GM21528 (cell line): ENCODE data around the gene VPS37B.

Experiments used
- ATAC-seq: cut with Tn5 transposase; IDR thresholded peaks from one replicate; pipeline ENCODE4 v1.9.1; 2021; ENCODE audit warnings: mild to moderate bottlenecking, moderate library complexity; ENCODE audit not compliant: unreplicated experiment, low FRiP score

The VPS37B gene

GRCh38 chr12:122855071-122855829, 40.7 kb downstream of the VPS37B start:
- ATAC-seq = no peak

DNA sequence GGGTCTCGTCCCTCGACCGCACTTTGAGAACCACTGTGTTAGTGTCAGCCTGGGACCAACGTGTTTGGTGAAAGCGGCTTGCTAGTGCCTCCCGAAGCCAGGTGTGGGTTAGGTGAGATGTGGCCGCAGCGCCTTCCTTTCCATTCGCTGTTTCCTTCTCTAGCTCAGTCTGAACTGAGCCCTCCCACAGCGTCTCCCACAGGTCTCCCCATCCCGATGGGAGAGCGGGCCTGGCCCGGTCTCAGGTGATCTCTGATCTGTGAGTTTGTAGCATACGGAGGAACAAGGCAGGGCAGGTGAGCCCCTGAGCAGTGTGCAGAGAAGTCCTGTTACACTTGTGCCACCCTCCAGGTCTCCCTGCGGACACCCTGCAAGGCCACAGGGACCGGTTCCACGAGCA, 41.4 kb downstream of the VPS37B start:
- no peak for ATAC-seq

DNA sequence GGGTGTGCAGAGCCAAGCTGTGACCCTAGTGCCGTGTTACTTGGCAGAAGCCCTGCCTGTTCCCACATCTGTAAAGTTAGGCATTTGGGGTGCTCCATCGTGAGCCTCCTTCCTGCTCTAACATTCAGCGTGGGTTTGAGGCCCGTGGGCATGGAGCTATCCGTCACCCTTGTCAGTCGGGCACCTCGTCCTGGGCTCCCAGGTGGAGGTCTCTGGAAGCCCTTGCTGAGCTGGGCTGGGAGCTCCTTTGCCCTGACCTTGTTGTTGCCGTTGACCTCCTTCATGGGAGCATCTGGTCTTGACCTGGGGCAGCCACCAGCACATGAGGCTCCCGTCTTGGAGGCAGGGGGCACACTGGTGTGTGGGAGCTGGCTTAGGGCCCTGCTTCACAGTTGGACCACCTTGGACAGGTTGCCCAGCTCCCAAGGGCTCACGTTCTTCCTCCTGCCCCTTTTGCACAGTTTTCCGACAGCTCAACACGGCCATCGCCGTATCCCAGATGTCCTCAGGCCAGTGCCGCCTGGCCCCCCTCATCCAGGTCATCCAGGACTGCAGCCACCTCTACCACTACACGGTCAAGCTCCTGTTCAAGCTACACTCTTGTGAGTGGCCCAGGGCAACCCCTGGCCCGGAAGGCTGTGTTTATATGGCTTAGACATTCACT, 42.2 kb downstream of the VPS37B start:
- no peak for ATAC-seq

DNA sequence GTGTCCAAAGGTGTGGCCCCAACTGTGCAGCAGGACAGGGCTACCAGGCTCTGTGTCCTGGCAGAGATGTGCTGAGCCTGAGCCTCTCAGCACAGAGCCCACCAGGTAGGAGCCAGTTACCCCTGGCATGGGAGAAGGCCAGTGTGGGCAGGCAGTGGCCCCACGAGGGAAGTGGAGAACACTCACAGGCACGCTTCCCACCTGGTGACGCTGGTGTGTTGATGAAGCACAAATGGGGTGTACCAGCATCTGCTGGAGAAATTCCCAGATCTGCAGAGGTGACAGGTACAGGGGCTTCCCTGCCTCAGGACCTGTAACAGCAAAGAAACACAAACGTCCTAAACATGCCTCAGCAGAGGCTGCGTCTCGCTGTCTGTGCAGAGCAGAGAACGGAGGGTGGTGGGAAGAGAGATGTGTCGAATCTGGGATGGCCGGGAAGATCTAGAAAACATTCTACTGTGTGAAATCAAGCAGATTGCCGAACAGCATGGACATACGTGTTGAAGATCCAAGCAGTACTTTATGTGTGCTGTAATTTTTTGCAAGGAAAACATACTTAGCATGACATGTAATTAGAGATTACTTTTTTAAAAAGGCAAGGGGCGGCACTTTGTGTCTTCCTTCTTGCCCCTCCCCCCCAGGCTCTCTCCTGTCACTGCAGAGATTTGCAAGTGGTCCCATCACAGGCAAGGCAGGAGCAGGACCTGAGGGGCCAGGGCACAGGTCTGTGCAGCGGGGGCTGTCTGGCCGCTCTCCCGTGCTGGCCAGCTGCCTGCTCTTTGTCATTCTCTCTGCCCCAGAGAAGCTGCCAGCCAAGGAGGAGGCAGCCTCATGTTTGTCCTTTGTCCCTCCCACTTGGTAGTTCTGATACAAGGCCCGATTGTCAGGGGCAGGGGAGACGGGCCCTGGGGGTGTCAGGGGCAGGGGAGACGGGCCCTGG, 43.3 kb downstream of the VPS37B start:
- ATAC-seq = no peak

DNA sequence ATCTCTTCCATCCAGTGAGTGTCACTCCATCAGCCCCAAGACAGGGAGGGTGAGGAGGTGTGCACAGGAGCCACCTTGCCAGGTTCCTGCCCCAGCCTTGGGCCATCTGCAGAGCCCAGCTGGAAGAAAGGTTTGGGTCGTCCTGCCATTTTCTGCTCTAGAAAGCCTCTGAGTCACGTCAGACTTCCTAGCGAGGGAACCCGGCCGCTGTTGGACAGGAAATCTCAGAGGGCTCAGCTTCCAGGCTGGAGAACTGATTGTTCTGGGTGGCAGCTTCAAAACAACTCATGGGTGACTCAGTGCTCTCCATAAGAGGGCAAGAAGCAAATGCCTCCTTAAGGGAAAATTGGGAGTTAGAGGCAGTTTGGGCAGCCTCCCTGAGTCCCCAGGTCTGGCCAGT, 44.1 kb downstream of the VPS37B start:
- no peak for ATAC-seq

- no peak for ATAC-seq
Measured at GRCh38 chr12:122850695-122851350, 45.1 kb downstream of the VPS37B start.

- ATAC-seq = no peak
Measured at GRCh38 chr12:122850048-122850445, 45.9 kb downstream of the VPS37B start.

DNA sequence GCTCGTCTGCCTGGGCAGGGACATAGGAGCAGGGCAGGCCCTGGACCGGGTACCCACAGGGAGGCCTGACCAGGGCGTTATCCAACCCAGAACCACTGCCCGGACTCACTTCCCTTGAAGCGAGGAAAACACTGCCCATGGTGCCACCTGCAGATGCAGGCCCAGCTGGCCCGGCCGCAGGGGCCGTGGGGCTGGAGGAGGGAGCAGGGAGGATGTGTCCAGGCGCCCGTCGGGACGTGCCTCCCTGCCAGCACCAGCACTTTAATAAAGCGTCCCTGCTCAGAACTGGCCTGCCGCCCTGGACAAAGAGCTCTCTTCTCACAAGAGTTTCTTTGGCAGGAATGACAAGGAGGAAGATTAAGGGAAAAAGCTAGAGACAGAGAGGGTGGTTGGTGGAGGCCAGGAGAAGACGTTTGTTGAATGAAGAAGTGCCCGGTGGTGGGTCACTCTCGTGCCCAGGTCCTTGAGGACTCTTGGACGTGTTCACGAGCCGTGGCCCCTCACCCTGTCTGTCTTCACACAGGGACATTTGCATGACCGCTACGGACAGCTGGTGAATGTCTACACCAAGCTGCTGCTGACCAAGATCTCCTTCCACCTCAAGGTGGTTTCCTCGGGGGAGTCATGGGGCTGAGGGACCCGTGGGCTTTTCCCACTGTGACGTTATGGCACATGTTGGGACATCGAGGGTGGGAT, 46.4 kb downstream of the VPS37B start:
- ATAC-seq = no peak

GRCh38 chr12:122848471-122849351, 47.2 kb downstream of the VPS37B start:
- ATAC-seq = no peak

DNA sequence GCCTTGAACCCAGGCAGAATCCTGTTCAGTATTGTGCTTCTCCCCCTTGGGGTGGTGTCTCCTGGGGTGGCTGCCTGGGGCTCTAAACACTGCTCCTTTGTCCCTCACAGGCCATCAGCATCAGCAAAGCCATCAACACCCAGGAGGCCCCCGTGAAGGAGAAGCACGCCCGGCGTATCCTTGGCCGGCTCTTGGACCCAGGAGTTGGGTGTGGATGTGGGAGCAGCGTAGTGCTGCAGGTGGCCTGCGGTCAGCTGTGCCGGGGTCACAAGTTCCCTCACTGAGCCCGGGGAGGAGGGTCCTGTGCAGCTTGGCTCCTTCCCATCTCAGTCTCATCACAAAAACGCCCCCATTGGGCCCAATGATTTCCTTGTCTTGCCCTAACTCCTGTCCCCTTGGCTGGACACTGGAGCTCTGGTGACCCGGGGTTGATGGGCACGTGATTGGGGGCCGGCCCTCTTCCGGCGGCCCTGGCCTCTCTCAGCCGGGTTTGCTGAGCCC, 48.0 kb downstream of the VPS37B start:
- no peak for ATAC-seq

GRCh38 chr12:122847516-122847836, 48.4 kb downstream of the VPS37B start:
- no peak for ATAC-seq

DNA sequence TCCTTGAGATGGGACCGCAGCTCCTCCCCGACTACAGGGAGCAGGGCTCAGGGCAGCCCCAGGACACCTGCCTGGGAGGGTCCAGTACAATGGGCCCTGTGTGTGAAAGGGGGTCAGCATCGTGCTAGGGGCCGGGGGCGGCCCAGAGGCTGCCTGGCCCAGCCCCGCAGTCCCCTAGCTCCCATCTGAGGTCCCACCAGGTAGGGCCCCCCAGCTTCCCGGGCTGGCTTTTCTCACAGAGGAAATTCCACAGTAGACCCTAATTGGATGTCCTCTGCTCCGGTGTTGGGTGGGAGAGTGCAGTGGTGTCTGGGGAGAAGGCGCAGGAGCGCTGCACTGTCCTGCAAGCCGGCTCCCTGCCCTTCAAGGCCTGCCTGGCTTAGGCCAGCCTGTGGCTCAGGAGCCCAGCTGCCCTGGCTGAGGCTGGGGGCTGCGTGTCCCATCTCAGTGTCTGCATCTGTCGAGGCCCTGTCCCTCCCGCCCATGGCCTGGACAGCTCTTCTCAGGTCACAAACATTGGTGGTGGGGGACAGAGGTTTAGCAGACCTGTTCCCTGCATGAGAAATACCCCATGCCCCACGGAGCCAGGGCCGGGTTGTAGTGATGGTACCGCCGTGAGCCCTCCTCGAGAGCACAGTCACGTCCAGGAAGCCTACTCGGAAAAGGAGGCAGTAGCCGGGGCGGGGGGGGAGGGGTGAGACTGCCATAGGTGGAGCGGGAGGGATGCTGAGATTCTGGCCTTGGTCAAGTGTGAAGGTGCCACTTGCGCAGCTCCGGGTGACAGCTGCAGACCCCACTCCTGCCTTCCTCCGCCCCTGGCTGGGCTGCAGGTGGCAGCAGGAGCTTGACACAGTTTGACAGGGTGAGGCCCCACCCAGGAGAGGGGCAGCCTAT, 49.1 kb downstream of the VPS37B start:
- no peak for ATAC-seq

- ATAC-seq = no peak
Measured at GRCh38 chr12:122845865-122846621, 49.9 kb downstream of the VPS37B start.

GRCh38 chr12:122845041-122845864, 50.7 kb downstream of the VPS37B start:
- ATAC-seq = no peak

GRCh38 chr12:122844366-122844971, 51.5 kb downstream of the VPS37B start:
- no peak for ATAC-seq

GRCh38 chr12:122843455-122843854, 52.5 kb downstream of the VPS37B start:
- ATAC-seq = no peak
